ENCODE measurements around the gene COBLL1.

Gene COBLL1

DNA sequence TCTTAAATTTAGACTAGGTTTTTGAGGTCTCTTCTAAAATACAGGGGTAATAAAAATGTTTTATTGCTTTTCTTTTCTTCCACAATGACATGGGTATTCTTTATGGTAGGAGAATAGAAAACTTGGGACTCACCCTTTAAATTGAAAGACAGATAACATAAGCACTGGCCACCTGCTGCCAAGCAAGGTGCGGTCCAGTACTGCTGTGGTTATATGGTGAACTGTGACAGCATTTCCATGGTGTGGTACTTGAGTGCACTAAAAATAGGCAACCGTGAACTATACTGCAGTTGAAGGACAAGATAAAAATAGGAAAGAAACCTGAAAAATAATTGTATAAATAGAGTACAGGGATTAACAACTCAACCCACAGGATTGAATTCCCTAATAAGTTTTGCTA, 165.9 kb downstream of the COBLL1 start:
- DNase-seq = no peak

DNA sequence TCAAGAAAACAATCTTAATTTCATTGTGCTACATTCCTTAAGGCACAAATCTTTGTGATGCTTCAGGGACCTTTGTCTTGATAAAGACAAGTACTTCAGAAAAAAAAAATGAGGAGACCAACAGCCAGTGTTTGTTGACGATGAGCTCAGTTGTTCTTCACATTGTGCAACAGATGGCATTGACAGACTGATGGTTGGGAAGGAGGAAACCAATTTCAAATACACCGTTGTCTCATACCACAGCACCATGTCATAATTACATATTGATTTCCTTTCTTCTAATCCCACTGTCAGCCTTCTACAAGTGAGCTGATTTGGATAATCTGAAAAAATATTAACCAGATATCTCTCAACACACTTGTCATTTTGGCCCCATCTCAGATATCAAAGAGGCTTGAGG, 166.6 kb downstream of the COBLL1 start:
- DNase-seq = no peak

DNA sequence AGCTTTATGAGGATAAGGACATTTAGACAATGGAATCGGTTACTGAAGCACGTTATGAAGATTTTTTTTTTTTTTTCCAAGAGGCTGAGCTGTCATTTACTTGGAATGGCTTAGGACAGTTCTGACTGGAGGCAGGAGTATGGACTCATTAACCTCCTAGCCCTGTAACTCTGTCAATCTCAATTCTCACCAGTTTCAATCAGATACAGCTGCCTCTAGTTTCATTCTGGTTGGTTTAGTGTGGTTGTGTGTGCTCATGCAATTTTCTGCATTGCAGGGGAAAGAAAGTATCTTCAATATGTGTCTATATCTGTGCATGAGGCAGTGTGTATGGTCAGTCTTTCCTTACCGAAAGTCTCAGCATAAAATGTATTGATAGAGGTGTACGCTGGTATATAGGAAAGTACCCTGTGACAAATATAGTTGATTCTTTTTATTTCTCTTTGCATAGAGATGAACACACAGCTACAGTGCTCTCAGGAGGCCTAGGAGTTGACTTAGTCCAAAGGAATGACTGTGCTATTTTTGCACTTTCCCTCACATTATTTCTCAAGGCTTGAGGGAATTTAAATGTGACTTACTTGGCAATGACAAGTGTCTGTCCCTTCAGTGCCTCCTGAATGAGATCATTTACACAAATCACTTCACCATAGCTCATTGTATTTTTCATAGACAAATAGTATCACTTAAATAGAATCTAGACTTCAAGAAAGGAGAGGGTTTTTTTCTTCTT, 169.8 kb downstream of the COBLL1 start:
- no peak for DNase-seq

DNA sequence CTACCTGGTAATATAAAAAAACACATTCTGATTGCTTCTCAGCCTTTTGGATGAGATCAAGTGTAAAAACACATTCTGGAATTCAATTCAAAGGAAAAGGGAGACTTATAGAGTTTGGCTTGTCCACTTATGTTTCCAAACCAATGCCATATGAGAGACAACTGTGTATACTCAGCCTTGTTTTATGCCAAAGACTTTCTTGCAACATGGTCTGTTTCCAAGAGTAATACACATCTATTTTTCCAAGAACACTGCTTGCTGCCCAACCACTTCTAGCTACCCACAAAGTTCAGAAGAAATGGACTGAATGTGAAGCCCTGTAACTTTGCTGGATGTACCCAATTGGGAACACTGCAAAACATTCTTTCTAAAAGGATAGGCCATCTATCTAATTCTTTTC, 172.3 kb downstream of the COBLL1 start:
- DNase-seq = no peak

DNA sequence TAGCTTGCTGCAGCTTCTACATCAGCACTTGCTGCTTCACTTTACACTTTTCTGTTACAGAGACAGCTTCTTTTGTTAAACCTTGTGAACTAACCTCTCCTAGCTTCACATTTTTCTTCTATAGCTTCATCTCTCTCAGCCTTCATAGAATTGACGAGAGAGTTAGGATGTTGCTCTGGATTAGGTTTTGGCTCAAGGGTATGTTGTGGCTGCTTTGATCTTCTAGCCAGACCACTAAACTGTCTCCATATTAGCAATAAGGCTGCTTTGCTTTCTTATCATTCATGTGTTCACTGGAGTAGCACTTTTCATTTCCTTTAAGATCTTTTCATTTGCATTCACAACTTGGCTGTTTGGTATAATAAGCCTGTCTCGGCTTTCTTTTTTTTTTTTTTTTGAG, 174.1 kb downstream of the COBLL1 start:
- no peak for DNase-seq

DNA sequence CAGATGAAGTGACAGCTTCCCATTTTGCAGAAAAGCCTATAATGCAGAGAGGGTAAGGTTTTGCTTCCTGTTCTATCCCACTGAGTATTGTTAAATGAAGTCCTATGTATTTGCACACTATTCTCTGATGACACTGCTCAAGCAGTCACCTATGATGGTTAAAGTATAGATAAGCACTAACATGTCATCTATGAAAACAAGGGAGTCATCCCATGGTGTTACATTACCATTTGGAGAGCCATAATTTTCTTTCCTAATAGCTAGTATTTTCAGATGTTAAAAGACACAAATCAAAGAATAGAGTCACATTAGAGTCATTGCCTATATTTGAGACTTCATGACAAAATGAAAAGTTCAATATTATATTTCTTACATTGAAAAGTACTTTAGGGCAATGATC, 177.6 kb downstream of the COBLL1 start:
- DNase-seq = no peak

DNA sequence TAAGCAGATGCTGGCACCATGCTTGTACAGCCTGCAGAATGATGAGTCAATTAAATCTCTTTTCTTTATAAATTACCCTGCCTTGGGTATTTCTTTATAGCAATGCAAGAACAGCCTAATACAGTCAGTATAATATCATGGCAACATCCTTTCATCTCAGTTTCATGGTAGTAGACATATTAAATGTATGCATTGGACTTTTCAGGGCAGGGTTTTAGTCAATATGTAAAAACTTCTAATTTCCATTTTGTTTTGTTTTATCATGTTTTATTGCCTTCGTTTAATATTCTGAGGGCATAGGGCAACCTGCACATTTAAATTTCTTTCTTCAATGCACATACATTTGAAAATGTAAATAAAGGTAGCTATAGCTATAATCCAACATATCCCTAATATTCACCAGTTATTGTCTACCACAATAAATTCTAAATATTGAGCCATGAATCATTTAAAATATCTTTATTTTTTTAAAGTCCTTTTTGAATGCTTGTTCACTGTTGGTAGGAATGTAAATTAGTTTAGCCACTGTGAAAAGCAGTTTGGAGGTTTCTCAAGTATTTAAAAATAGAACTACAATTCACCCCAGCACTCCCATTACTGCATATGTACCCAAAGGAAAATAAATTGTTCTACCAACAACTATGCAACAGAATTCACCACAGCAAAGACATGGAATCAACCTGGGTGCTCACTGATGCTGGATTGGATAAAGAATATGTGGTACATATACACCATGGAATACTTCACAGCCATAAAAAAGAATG, 178.6 kb downstream of the COBLL1 start:
- no peak for DNase-seq

DNA sequence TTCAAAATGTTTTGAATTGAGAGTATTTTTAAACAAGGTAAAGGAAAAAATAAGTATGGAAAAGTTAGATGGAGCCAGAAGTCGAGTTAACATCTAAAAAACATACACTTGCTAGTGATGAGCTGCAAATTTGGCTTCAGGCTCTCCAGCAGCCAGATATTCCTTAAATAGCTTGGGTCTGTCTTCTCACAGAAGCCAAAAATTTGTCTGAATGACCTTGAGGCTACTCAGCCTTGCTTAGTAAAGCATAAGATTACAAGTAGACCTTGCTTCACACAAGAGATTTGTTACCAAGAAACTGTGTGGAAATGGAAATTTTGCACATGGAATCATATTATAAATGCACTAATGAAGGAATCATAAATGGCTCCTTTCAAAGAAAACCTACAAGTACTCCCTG, 179.6 kb downstream of the COBLL1 start:
- DNase-seq = no peak

DNA sequence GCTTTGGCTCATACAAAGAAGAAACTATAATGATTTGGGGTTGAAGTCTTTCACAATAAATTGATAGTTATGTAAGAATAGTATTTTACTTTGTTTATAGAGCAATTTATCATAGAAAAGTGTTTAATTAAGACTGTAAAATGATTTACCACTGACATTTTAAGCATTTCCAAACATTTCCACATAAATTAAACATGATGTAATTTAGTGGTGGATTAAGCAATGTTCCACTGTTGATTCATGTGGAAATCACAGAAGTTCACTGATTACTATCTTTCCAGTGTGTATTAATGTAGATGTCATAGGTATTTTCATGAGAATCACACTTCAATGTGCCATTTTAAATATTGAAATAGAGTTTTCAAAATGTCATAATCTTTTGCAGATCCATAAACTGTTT, 180.3 kb downstream of the COBLL1 start:
- no peak for DNase-seq

DNA sequence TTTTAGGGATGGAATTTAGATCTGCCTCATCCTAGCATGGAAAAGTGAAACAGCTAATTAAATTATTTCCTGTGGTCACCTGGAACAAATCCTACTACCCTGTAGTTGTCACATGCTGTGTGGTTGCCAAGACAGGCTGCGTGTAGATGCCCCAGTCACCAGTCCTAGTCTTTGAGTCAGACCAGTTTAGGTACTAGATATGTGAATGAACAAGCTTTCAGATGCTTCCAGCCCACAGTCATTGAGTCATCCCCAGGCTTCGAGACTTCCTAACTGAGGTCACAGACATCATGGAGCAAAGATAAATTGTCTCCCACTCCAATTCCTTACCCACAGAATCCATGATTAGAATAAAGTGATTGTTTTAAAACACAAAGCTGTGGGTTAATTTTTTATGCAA, 184.5 kb downstream of the COBLL1 start:
- DNase-seq = no peak

DNA sequence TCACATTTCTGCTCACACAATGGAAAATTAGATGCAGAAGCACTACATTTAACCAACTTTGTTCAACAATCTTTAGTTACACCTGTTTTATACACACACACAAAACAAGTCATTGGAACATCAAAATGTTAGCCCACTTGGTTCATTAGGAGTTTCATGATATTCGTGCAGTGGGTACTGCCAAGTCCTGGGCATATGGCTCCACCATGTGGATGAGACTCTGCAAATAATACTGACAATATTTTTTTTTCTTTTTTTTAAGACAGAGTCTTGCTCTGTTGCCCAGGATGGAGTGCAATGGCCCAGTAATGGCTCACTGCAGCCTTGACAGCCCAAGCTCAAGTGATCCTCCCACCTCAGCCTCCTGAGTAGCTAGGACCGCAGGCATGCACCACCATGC, 185.9 kb downstream of the COBLL1 start:
- no peak for DNase-seq

DNA sequence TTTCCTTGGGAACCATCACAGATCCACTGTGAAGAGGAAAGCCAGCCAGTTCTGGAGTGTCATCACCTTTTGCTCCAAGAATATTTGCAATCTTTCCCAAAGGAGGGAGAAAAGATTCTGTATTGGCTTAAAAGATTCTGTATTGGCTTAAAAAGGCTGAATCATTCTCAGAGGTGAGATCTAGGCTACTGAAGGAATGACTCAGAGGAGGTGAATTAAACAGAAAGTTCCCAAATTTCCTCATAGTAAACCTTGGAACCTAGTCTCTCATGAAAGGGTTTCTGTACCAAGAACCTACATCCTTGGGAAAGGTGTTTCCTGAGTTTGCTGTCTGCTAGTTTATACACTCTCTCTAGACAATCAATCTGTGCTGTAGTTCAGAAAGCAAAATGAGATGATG, 186.3 kb downstream of the COBLL1 start:
- DNase-seq = no peak

DNA sequence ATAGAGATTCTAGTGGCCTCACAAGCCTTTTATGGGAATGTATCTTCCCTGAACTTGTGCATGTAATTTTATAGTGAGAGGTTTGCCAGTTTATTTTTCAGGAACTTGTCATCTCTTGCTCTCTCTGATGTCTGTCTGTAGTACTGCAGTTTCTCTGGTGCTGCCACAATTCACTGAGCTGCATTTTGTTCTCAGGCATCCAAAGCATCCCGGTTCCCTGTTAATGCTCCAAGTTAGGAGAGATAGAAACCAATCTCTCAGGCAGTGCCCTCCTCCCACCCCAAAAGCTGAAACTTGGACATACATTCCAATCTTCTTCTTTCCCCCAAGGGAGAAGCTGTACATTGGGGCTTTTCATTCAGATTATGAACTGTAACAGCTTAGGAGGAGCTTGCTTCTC, 190.3 kb downstream of the COBLL1 start:
- DNase-seq = no peak

DNA sequence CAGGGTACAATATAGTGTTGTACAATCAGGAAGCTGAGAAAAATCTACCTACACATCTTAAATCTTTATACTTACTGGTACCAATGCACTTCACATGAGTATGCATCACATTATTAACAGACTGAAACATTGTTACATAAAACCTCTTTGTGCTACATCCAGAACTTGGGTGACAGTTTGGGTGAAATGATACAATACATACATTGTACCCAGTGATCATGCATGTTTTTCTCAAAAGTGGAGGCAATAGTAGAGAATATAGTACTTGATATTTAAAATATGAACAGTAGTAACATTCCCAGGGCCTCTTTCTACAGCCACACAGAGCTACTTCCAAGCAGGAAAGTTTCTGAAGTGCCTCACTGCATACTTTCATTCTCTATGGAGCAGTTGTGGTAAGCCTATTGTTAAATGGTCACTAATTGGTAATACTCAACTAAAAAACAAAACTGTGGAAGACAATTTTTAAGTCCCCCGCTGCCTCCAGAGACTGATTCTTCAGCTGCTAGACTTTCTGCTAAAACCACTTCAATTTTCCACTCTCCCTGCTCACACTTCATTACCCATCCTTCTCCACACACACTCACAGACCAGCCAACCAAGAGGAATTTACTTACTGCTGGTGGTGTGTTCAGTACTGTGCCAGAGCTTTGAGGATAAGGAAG, 197.5 kb downstream of the COBLL1 start:
- DNase-seq = no peak

DNA sequence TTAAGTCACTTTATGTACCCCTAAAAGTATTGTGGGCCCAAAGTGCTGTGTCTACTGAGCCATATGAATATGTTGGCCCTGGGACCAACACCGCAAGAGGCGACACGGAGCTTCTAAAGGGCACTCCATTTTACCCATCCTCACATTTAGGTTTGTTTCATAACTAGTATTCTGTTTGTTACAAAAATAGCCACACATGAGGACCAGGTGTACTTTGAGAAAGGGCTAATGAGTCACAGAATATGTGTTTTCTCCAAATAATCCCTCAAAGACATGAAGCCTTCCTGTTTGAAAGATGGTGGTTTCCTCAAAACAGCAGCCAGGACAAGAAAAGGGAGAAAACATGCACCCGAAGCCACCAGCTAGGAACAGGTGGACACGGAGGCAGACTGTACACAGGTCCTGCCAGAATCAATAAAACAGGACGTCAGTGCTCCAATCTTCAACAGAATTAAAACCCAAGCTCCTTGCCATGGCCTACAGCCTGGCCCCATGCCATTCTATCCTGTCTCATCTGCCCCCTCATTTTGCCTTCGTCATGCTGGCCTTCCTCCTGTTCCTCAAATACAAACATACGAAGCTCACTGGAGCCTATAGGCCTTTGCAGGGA, 198.6 kb downstream of the COBLL1 start:
- DNase-seq = no peak

DNA sequence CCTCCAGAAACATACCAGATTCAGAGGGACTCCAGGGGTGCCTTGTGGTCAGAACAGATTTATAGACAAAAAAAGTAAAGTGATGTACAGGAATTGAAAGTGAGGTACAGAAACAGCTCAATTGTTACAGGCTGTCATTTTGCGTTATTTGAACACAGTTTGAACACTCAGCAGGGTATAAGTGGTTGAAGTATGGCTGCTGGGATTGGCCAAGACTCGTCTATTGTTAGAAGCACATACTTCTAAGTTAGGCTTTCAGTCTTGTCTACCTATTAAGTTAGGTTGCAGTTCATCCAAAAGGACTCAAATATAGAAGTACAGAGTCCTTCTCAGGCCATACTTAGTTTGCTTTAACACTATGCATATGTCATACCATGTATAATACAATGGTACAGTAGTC, 199.4 kb downstream of the COBLL1 start:
- no peak for DNase-seq

Data from NCI-H1436 (cell line).